Esophagus muscularis mucosa (tissue), 4 donors: ENCODE data around the gene HEPHL1. TPM values are rescaled to one million over a fixed set of nuclear protein-coding genes. Genes with fewer than 3 reads are reported as not detected.

Experiments
- DNase-seq: peaks from one replicate; pipeline ENCODE4 v3.0.0-alpha.2; 2017; ENCODE audit errors: extremely low spot score
- H3K27ac ChIP-seq, 4 donors: fragments of 200-600 bp; sonication (generic); replicated peaks in 1 of 4; 1 replicate in 3 of 4; 2 replicates in 1 of 4; pipeline ENCODE4 v1.5.1; 2016 to 2019; ENCODE audit warnings: mild to moderate bottlenecking in 1 of 4
- H3K27me3 ChIP-seq, 4 donors: fragments of 200-600 bp; sonication (generic); one replicate each; pipeline versions ENCODE4 v1.5.1 to v1.6.0; 2016 to 2019
- H3K36me3 ChIP-seq, 4 donors: fragments of 200-600 bp; sonication (generic); one replicate each; pipeline ENCODE4 v1.5.1; 2016 to 2019
- H3K4me1 ChIP-seq, 4 donors: fragments of 200-600 bp; sonication (generic); one replicate each; pipeline ENCODE4 v1.5.1; 2016 to 2019
- H3K4me3 ChIP-seq, 4 donors: fragments of 200-600 bp; sonication (generic); 1 replicate in 2 of 4; 2 replicates in 2 of 4; pipeline ENCODE4 v1.5.1; 2016 to 2019; ENCODE audit warnings: mild to moderate bottlenecking in 4 of 4, moderate library complexity in 1 of 4
- H3K9me3 ChIP-seq, 4 donors: fragments of 200-600 bp; sonication (generic); 1 replicate in 3 of 4; 2 replicates in 1 of 4; pipeline ENCODE4 v1.5.1; 2016 to 2019
- CTCF ChIP-seq, 3 experiments: fragments of 200-600 bp in 2 of 3; fragments of 450-650 bp in 1 of 3; sonication (generic) in 2 of 3; IDR thresholded peaks; one replicate each; pipeline ENCODE4 v1.5.1; 2017 to 2019; ENCODE audit warnings: antibody characterized with exemption in 3 of 3, mild to moderate bottlenecking in 2 of 3, moderate library complexity in 1 of 3
- EP300 ChIP-seq: sonication (generic); formaldehyde crosslinking; IDR thresholded peaks from one replicate; pipeline ENCODE4 v1.6.1; 2017; ENCODE audit warnings: antibody characterized with exemption
- POLR2A ChIP-seq: fragments of 450-650 bp; IDR thresholded peaks from one replicate; pipeline ENCODE4 v1.6.1; 2017; ENCODE audit warnings: antibody characterized with exemption, moderate library complexity, mild to moderate bottlenecking, low read depth
- POLR2AphosphoS5 ChIP-seq, 2 donors: sonication (generic); formaldehyde crosslinking; IDR thresholded peaks; one replicate each; pipeline ENCODE4 v1.6.1; 2017; ENCODE audit warnings: antibody characterized with exemption in 2 of 2
- WGBS: methylation state at CpG from one replicate; pipeline ENCODE4 v1.1.5; 2018; 5-methylcytosine and 5-hydroxymethylcytosine counted together
- intact Hi-C: fragments of 100-400 bp; cut with DNase I; formaldehyde crosslinking; loops from one replicate; pipeline ENCODE4 v1.15.1; 2023
- total RNA-seq, 4 donors: library from RNA; depleted of rRNA; stranded (reverse); fragments of >200 nt; gene quantifications; one replicate each; pipeline versions ENCODE4 v1.1.0 to v1.2.1, GENCODE V29; 2016

HEPHL1 gene
- total RNA-seq, 4 donors from 2014 or later = 0.42 TPM; not detected in 3

- intact Hi-C loops = no loop called here
- H3K4me1 ChIP-seq = no peaks in the 10 kb centered on the region
- H3K9me3 ChIP-seq = no peaks in the 10 kb centered on the region
- no peak overlapping the region for H3K4me3 ChIP-seq
- H3K27me3 ChIP-seq = no peaks in the 10 kb centered on the region
- TF ChIP-seq EP300 (no peak), CTCF (IDR thresholded peaks at IDR 0.05) (no peak), POLR2AphosphoS5 (IDR thresholded peaks at IDR 0.05) (no peak), POLR2A (no peak)
- no peak overlapping the region for H3K27ac ChIP-seq
- H3K36me3 ChIP-seq = no peaks in the 10 kb centered on the region
- no peak for DNase-seq
- WGBS = 29% methylated on average over 1 of the region's 1 CpG
Measured at GRCh38 chr11:94103471-94103870, 82.3 kb downstream of the HEPHL1 start.

- peaks cover 0 to 7% (median 0%) of the 10 kb centered on the region in 4 donors for H3K9me3 ChIP-seq
- H3K27ac ChIP-seq = no peak overlapping the region
- no peak for DNase-seq
- H3K4me1 ChIP-seq = no peaks in the 10 kb centered on the region
- H3K4me3 ChIP-seq = no peak overlapping the region
- intact Hi-C loops = no loop called here
- H3K27me3 ChIP-seq = no peaks in the 10 kb centered on the region
- no peak for TF ChIP-seq EP300
- TF ChIP-seq CTCF (IDR thresholded peaks at IDR 0.05) = no peak
- TF ChIP-seq POLR2AphosphoS5 (IDR thresholded peaks at IDR 0.05) = no peak
- no peak for TF ChIP-seq POLR2A
- no peaks in the 10 kb centered on the region for H3K36me3 ChIP-seq
Measured at GRCh38 chr11:94104734-94105133, 83.6 kb downstream of the HEPHL1 start.

GRCh38 chr11:94106716-94107115 lies 85.6 kb downstream of the HEPHL1 start:
- no peak overlapping the region for H3K27ac ChIP-seq
- intact Hi-C loops = no loop called here
- WGBS = 93% methylated on average over 4 of the region's 4 CpGs
- no peaks in the 10 kb centered on the region for H3K36me3 ChIP-seq
- peaks cover 0 to 6% (median 4%) of the 10 kb centered on the region in 4 donors for H3K4me1 ChIP-seq
- no peak overlapping the region for H3K4me3 ChIP-seq
- TF ChIP-seq CTCF (IDR thresholded peaks at IDR 0.05) = no peak
- TF ChIP-seq POLR2A = no peak
- no peak for TF ChIP-seq POLR2AphosphoS5 (IDR thresholded peaks at IDR 0.05)
- TF ChIP-seq EP300 = no peak
- no peak for DNase-seq
- peaks cover 0 to 7% (median 0%) of the 10 kb centered on the region in 4 donors for H3K9me3 ChIP-seq
- no peaks in the 10 kb centered on the region for H3K27me3 ChIP-seq

GRCh38 chr11:94107363-94107762 lies 86.2 kb downstream of the HEPHL1 start:
- Histone ChIP-seq H3K9me3 (peaks cover 0 to 7% (median 0%) of the 10 kb centered on the region in 4 donors), H3K27me3 (no peaks in the 10 kb centered on the region), H3K27ac (no peak overlapping the region), H3K36me3 (no peaks in the 10 kb centered on the region), H3K4me3 (no peak overlapping the region), H3K4me1 (peaks cover 0 to 13% (median 11%) of the 10 kb centered on the region in 4 donors)
- intact Hi-C loops = no loop called here
- no peak for TF ChIP-seq CTCF (IDR thresholded peaks at IDR 0.05)
- no peak for TF ChIP-seq POLR2A
- no peak for TF ChIP-seq EP300
- WGBS = 97% methylated on average over 1 of the region's 1 CpG
- no peak for DNase-seq

GRCh38 chr11:94111241-94111640 lies 90.1 kb downstream of the HEPHL1 start:
- no peaks in the 10 kb centered on the region for H3K36me3 ChIP-seq
- no peak for DNase-seq
- TF ChIP-seq CTCF (IDR thresholded peaks at IDR 0.05) (no peak), POLR2A (no peak), POLR2AphosphoS5 (IDR thresholded peaks at IDR 0.05) (no peak), EP300 (no peak)
- no peak overlapping the region for H3K27ac ChIP-seq
- no peak overlapping the region for H3K4me3 ChIP-seq
- no peaks in the 10 kb centered on the region for H3K27me3 ChIP-seq
- H3K9me3 ChIP-seq = peaks cover 0 to 7% (median 0%) of the 10 kb centered on the region in 4 donors
- intact Hi-C loops = no loop called here
- H3K4me1 ChIP-seq = peaks cover 0 to 29% (median 22%) of the 10 kb centered on the region in 4 donors
- 67% methylated on average over 3 of the region's 3 CpGs for WGBS
